Spinal cord (tissue), 10 donors: ENCODE measurements around the gene UBE2L3. TPM values are rescaled to one million over a fixed set of nuclear protein-coding genes. Genes with fewer than 3 reads are reported as not detected.
A peak's percentile ranks its signal among the peaks of the same experiment; 100 is the strongest.
"Not testable (repeated sequence)": the region's sequence is repeated elsewhere in the genome, so short reads cannot be mapped to it uniquely, and the experiment has no call there.

Source experiments
- DNase-seq, 6 donors: peaks; one replicate each; pipeline versions ENCODE4 v3.0.0 to v3.0.0-alpha.2; 2013 to 2015; ENCODE audit warnings: low spot score in 6 of 6, low read depth in 4 of 6
- H3K27ac ChIP-seq: one replicate; pipeline ENCODE4 v1.5.1; 2013; ENCODE audit warnings: low read depth, low read length, control low read depth
- H3K27me3 ChIP-seq: one replicate; pipeline ENCODE4 v1.6.1; 2013; ENCODE audit warnings: low read length; ENCODE audit not compliant: control insufficient read depth, insufficient read depth
- H3K36me3 ChIP-seq: one replicate; pipeline ENCODE4 v1.6.1; 2013; ENCODE audit warnings: low read length; ENCODE audit not compliant: control insufficient read depth, insufficient read depth
- H3K4me1 ChIP-seq: one replicate; pipeline ENCODE4 v1.6.1; 2013; ENCODE audit warnings: low read length; ENCODE audit not compliant: control insufficient read depth, insufficient read depth
- H3K4me3 ChIP-seq: one replicate; pipeline ENCODE4 v1.5.1; 2013; ENCODE audit warnings: low read depth, low read length, control low read depth
- H3K9me3 ChIP-seq: one replicate; pipeline ENCODE4 v1.6.1; 2013; ENCODE audit warnings: low read length; ENCODE audit not compliant: control insufficient read depth, insufficient read depth
- WGBS: methylation state at CpG from one replicate; pipeline ENCODE4 v1.1.5; 2013; ENCODE audit warnings: missing lambda C conversion rate; ENCODE audit not compliant: insufficient coverage; 5-methylcytosine and 5-hydroxymethylcytosine counted together
- long read RNA-seq, 4 donors: transcript quantifications; one replicate each; lab custom pipeline, GENCODE V29; 2026
- polyA plus RNA-seq, 2 donors: library from polyadenylated mRNA; unstranded; fragments of 120-200 nt; gene quantifications; one replicate each; pipeline ENCODE4 v1.2.1, GENCODE V29; 2013; ENCODE audit not compliant: insufficient read length in 2 of 2
- total RNA-seq, 2 donors: library from RNA; depleted of rRNA in 1 of 2; stranded (reverse); fragments of 120-200 nt in 1 of 2; fragments of >200 nt in 1 of 2; gene quantifications; one replicate each; pipeline versions ENCODE4 v1.2.3 to v1.2.4, GENCODE V29; 2013 to 2014
- donor health status: healthy.

Gene UBE2L3
- 10 to 100 TPM; 34.1 to 46.6 TPM for total RNA-seq
- polyA plus RNA-seq, result 10 to 100 TPM; 67.9 to 75.3 TPM
- long read RNA-seq, donor 1, transcript UBE2L3-201 (4 exons, 3,028 nt), result major isoform, 51 of 63 reads
- long read RNA-seq, donor 1, partial matches to known transcripts, result 9 of 63 reads
- long read RNA-seq, donor 1, other reads (novel, unspliced or antisense), result 0 of 63 reads
- long read RNA-seq, donor 2, transcript UBE2L3-201 (4 exons, 3,028 nt), result major isoform, 26 of 27 reads
- long read RNA-seq, donor 2, partial matches to known transcripts, result 0 of 27 reads
- long read RNA-seq, donor 2, other reads (novel, unspliced or antisense), result 0 of 27 reads
- long read RNA-seq, donor 3, transcript UBE2L3-201 (4 exons, 3,028 nt), result major isoform, 37 of 48 reads
- long read RNA-seq, donor 3, partial matches to known transcripts, result 6 of 48 reads
- long read RNA-seq, donor 3, other reads (novel, unspliced or antisense), result 0 of 48 reads
- long read RNA-seq, donor 4, transcript UBE2L3-201 (4 exons, 3,028 nt), result major isoform, 60 of 72 reads
- long read RNA-seq, donor 4, partial matches to known transcripts, result 11 of 72 reads
- long read RNA-seq, donor 4, other reads (novel, unspliced or antisense), result 0 of 72 reads

DNA sequence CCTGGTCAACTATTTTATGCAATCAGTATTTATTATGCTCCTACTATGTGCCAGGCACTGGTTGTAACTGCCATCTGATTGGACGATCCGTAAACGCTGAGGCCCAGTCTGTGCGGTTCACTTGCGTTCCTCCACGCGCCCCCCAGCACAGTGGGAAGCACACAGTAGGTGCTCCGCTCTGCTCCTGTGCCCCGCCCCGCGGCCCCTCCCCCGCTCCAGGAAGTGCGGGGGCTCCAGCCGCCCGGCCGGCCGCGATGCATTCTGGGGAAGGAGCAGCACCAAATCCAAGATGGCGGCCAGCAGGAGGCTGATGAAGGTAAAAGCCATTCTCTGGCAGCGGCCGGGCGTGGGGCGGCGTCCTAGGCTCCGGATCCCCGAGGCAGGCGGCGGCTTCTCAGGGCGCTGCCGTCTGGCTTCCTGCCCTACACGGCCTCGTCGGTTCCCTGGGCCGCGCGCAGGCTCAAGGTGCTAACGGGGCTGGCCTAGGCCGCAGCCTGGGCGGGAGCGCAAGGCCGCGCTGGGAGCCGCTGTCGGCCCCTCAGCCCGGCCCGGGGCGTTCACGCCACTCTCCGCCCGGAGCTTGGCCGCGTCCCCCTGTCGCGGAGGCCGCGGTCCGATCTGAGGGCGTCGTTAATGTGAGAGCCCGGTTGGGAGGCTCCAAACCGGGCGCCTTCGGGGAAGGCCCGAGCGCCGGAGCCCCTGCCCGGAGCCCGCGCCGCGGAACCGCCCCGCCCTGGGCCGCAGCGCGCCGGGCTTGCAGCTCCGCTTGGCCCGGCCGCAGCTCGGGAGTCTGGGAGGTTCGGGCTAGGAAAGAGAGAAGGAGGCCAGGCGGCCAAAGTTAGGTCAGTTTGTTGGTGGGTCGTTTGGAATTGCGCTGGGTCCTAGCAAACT is at the start of gene UBE2L3:
Gene UBE2L3, plus strand, starts transcription at position 259 of the 891 bp plus-strand sequence. Its CDS starts 31 bp downstream, at position 290.
- peak within 1 kb of the TSS; percentile 78 for H3K27ac ChIP-seq
- H3K9me3 ChIP-seq, result no peaks in the 10 kb centered on the region
- peak within 1 kb of the TSS; percentile 67 for H3K4me3 ChIP-seq
- under 1% methylated on average over 85 of the region's 85 CpGs for WGBS
- H3K27me3 ChIP-seq, result no peaks in the 10 kb centered on the region
- peaks cover 2% of the 10 kb centered on the region for H3K36me3 ChIP-seq
- peak; percentile 61 to 94 (median 72) for DNase-seq
- H3K4me1 ChIP-seq, result peaks cover 19% of the 10 kb centered on the region

GRCh38 chr22:21526705-21527500 is 40.6 kb upstream of the UBE2L3 start:
- not testable (repeated sequence) for H3K27ac ChIP-seq, H3K4me3 ChIP-seq, H3K27me3 ChIP-seq, H3K9me3 ChIP-seq, H3K4me1 ChIP-seq, H3K36me3 ChIP-seq, DNase-seq
- no CpG with 5 or more reads among the region's 6 CpGs for WGBS

DNA sequence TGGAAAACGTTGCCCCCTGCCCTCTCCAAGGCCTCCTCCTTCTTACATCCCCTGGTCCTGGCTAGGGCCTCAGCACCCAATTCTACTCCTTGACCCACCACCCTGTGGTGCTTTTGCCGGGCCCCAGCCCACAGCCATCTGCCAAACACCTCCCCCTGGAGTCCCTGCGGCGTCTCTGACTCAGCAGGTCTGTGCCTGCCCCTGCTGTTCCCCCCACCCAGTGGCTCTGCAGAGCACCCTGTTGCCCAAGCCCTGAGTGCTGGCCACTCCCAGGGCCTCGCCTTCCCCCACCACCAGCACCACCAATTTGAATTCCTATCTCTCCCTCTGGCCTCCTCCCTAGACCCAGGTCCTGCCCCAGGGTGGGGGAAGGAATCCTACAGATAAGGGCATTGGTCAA is 36.0 kb upstream of the UBE2L3 start:
- not testable (repeated sequence) for H3K4me1 ChIP-seq, H3K27me3 ChIP-seq, H3K36me3 ChIP-seq, DNase-seq, H3K4me3 ChIP-seq, H3K9me3 ChIP-seq, H3K27ac ChIP-seq
- no CpG with 5 or more reads among the region's 5 CpGs for WGBS

- H3K36me3 ChIP-seq, H3K9me3 ChIP-seq, H3K4me3 ChIP-seq, DNase-seq, H3K27me3 ChIP-seq, H3K4me1 ChIP-seq, H3K27ac ChIP-seq: not testable (repeated sequence)
- WGBS, result no CpG with 5 or more reads among the region's 20 CpGs
Observed at GRCh38 chr22:21532863-21533648, 34.5 kb upstream of the UBE2L3 start.

GRCh38 chr22:21539862-21540261 is 27.7 kb upstream of the UBE2L3 start:
- not testable (repeated sequence) for H3K27me3 ChIP-seq, DNase-seq, H3K27ac ChIP-seq, H3K36me3 ChIP-seq, H3K9me3 ChIP-seq, H3K4me3 ChIP-seq, H3K4me1 ChIP-seq
- WGBS, result no CpG with 5 or more reads among the region's 7 CpGs

DNA sequence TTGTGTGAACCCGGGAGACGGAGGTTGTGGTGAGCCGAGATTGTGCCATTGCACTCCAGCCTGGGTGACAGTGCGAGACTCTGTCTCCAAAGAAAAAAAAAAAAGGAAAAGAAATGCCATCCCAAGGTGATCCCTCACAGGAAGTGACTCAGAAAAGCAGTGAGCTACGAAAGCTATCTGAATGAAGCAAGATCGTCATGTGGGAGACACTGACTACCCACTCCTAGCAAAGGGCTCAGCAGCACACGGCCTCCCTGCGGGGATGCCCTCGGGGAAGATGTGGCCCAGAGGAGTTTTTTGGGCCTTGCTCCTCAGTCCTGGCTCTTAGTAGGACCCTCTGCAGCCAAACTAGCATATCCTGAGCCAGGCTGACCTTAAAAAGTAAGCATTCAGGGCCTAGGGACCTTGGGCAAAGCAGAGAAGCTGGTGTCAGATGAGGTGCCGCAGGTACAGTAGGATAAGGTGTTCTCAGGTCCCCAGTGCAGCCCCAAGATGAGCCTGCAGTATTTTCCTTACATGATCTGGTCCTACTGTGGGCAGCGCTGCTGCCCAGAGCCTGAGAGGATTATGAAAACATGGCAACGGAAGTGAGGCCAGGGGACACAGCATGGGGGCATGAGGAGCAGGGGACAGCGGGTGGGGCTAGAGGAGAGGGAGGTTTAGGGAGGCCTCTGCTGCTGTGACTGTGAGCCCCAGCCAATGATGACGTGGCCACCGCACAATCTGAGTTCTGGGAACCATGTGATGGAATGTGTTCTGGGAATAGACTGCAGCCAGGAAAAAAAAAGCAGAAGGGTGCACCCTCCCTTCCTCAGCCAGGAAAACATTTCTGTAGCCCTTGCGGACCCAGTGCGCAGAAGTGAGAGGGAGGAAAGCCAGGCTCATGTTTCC is 22.8 kb upstream of the UBE2L3 start:
- no CpG with 5 or more reads among the region's 17 CpGs for WGBS
- H3K4me3 ChIP-seq, DNase-seq, H3K27me3 ChIP-seq, H3K9me3 ChIP-seq, H3K27ac ChIP-seq, H3K36me3 ChIP-seq, H3K4me1 ChIP-seq: not testable (repeated sequence)

GRCh38 chr22:21549558-21549957 is 18.0 kb upstream of the UBE2L3 start:
- not testable (repeated sequence) for H3K27ac ChIP-seq

DNA sequence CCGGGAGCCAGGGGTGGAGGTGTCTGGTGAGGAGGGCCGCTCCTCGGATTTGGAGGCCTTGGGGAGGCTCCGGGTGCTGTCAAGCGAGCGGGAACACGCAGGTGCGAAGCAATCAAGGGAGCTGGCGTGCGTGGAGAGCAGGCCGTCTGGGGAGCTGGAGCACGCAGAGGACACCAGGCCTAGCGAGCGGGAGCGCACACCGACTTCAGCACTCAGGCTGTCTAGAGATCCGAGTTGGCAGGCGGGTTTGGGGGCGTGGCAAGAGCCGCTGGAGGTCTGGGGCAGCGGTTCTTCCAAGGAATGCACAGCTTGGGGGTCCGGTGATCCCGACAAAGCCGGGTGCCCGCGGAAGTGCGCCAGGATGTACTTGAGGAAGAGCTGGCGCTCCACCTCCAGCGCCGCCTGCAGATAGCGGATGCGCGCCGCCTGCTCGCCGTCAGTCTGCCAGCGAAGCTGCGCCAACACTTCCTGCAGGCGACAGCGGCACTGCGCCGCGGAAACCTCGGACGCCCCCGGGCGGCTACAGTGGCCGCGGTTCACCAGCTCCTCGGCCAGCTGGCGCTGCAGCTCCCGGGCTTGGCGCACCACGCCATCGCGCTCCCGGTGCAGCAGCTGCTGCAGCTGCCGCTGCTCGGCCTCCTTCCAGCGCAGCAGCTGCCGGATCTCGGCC is 17.4 kb upstream of the UBE2L3 start:
- H3K9me3 ChIP-seq, H3K4me3 ChIP-seq, H3K36me3 ChIP-seq, H3K4me1 ChIP-seq, H3K27ac ChIP-seq, H3K27me3 ChIP-seq, DNase-seq: not testable (repeated sequence)
- WGBS, result no CpG with 5 or more reads among the region's 62 CpGs

More at GRCh38 chr22:21549558-21549957, 18.0 kb upstream of the UBE2L3 start:
- H3K4me3 ChIP-seq, H3K4me1 ChIP-seq, H3K36me3 ChIP-seq, H3K27me3 ChIP-seq, H3K9me3 ChIP-seq, DNase-seq: not testable (repeated sequence)
- WGBS, result no CpG with 5 or more reads among the region's 38 CpGs
